GM18867 (cell line): ENCODE results near the gene EVA1A.

Source experiments
- ATAC-seq: cut with Tn5 transposase; IDR thresholded peaks from one replicate; pipeline ENCODE4 v1.9.1; 2021; ENCODE audit warnings: mild to moderate bottlenecking, moderate library complexity; ENCODE audit not compliant: unreplicated experiment

The EVA1A gene

GRCh38 chr2:75560768-75561565 is at the start of gene EVA1A:
Gene EVA1A (minus strand): TSS chr2:75560939. CDS start chr2:75518140, 42,799 bp downstream.
- no peak for ATAC-seq

- ATAC-seq, result no peak
These were observed 49.3 kb upstream of the EVA1A start for GRCh38 chr2:75609937-75610508.

GRCh38 chr2:75609334-75609689 is 48.6 kb upstream of the EVA1A start:
- ATAC-seq, result no peak

GRCh38 chr2:75608684-75609333 is 48.1 kb upstream of the EVA1A start:
- ATAC-seq, result peak; percentile 88

GRCh38 chr2:75607988-75608683 is 47.4 kb upstream of the EVA1A start:
- ATAC-seq, result no peak

- ATAC-seq, result no peak
These were observed 46.7 kb upstream of the EVA1A start for GRCh38 chr2:75607400-75607798.

GRCh38 chr2:75606761-75607399 is 46.1 kb upstream of the EVA1A start:
- no peak for ATAC-seq

- no peak for ATAC-seq
These were observed 45.2 kb upstream of the EVA1A start for GRCh38 chr2:75605770-75606529.

- no peak for ATAC-seq
These were observed 43.7 kb upstream of the EVA1A start for GRCh38 chr2:75604484-75604883.

GRCh38 chr2:75603477-75603876 is 42.7 kb upstream of the EVA1A start:
- no peak for ATAC-seq

- ATAC-seq, result no peak
These were observed 42.1 kb upstream of the EVA1A start for GRCh38 chr2:75602724-75603342.

GRCh38 chr2:75600461-75601011 is 39.8 kb upstream of the EVA1A start:
- no peak for ATAC-seq

GRCh38 chr2:75598589-75599155 is 37.9 kb upstream of the EVA1A start:
- ATAC-seq, result no peak

GRCh38 chr2:75597949-75598348 is 37.2 kb upstream of the EVA1A start:
- no peak for ATAC-seq

GRCh38 chr2:75596784-75597183 is 36.0 kb upstream of the EVA1A start:
- no peak for ATAC-seq

GRCh38 chr2:75595541-75596395 is 35.0 kb upstream of the EVA1A start:
- ATAC-seq, result no peak

- no peak for ATAC-seq
These were observed 33.9 kb upstream of the EVA1A start for GRCh38 chr2:75594596-75594995.

- ATAC-seq, result no peak
These were observed 32.1 kb upstream of the EVA1A start for GRCh38 chr2:75592888-75593287.
